Karpas-422 (cell line): ENCODE measurements around the gene RBPJL. TPM values are rescaled to one million over a fixed set of nuclear protein-coding genes. Genes with fewer than 3 reads are reported as not detected.
"Not testable (repeated sequence)": the region's sequence is repeated elsewhere in the genome, so short reads cannot be mapped to it uniquely, and the experiment has no call there.

ENCODE experiments used
- DNase-seq: peaks from one replicate; pipeline ENCODE4 v3.0.0-alpha.2; 2015
- H2AFZ ChIP-seq: fragments of 200-600 bp; sonication (generic); 2 replicates; pipeline ENCODE4 v1.6.1; 2014; ENCODE audit warnings: antibody characterized with exemption, low read length, mixed read lengths
- H3K27ac ChIP-seq: fragments of 200-600 bp; sonication (generic); 2 replicates; pipeline ENCODE4 v1.5.1; 2014; ENCODE audit warnings: mild to moderate bottlenecking, low read length, moderate library complexity
- H3K27me3 ChIP-seq: fragments of 200-600 bp; sonication (generic); 2 replicates; pipeline ENCODE4 v1.6.1; 2014; ENCODE audit warnings: low read length, mixed read lengths
- H3K36me3 ChIP-seq: fragments of 200-600 bp; sonication (generic); 2 replicates; pipeline ENCODE4 v1.6.1; 2014; ENCODE audit warnings: low read length, mixed read lengths; ENCODE audit not compliant: insufficient read depth
- H3K4me1 ChIP-seq: fragments of 200-600 bp; sonication (generic); 2 replicates; pipeline ENCODE4 v1.6.1; 2014; ENCODE audit warnings: mild to moderate bottlenecking, low read length, mixed read lengths
- H3K4me2 ChIP-seq: fragments of 200-600 bp; sonication (generic); 2 replicates; pipeline ENCODE4 v1.6.1; 2014; ENCODE audit warnings: low read length, low read depth, mild to moderate bottlenecking; ENCODE audit not compliant: poor library complexity, severe bottlenecking
- H3K4me3 ChIP-seq: fragments of 200-600 bp; sonication (generic); 2 replicates; pipeline ENCODE4 v1.5.1; 2014; ENCODE audit warnings: mild to moderate bottlenecking, antibody characterized with exemption, low read length, mixed read lengths
- H3K79me2 ChIP-seq: fragments of 200-600 bp; sonication (generic); 2 replicates; pipeline ENCODE4 v1.6.1; 2014; ENCODE audit warnings: mild to moderate bottlenecking, low read length, mixed read lengths
- H3K9ac ChIP-seq: fragments of 200-600 bp; sonication (generic); 2 replicates; pipeline ENCODE4 v1.6.0; 2014; ENCODE audit warnings: low read length
- H3K9me2 ChIP-seq: fragments of 200-600 bp; sonication (generic), shearing (Covaris generic); replicated peaks from 2 replicates; pipeline ENCODE4 v1.6.0; 2014; ENCODE audit warnings: mild to moderate bottlenecking, low read length, moderate library complexity; ENCODE audit not compliant: insufficient read depth
- H3K9me3 ChIP-seq: fragments of 300-700, 200-600 bp; sonication (generic); 2 replicates; pipeline ENCODE4 v1.6.1; 2014; ENCODE audit warnings: low read length, mixed read lengths
- H4K20me1 ChIP-seq: fragments of 200-600 bp; sonication (generic); 2 replicates; pipeline ENCODE4 v1.6.1; 2014; ENCODE audit warnings: mild to moderate bottlenecking, antibody characterized with exemption, low read length, low read depth; ENCODE audit not compliant: insufficient read depth
- total RNA-seq: library from RNA; depleted of rRNA; stranded (reverse); fragments of >200 nt; shearing (Covaris generic); gene quantifications from 2 replicates; pipeline ENCODE4 v1.2.3, GENCODE V29; 2014; ENCODE audit warnings: low replicate concordance

The RBPJL gene
- total RNA-seq, 1 experiment from 2014 or later: not detected

DNA sequence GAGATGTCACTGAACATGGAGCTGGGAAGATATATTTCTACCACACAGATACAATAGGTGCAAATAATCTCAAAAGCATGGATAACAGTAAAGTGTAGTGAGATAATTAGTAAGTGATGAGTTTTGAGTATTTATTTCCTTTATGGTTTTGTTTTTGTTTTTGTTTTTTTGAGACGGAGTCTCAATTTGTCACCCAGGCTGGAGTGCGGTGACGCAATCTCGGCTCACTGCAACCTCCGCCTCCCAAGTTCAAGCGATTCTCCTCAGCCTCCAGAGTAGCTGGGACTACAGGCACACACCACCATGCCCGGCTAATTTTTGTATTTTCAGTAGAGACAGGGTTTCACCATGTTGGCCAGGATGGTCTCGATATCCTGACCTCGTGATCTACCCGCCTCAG, 44.2 kb downstream of the RBPJL start:
- H3K4me1 ChIP-seq, H3K9me3 ChIP-seq, H3K9me2 ChIP-seq, DNase-seq, H3K27ac ChIP-seq, H2AFZ ChIP-seq, H3K4me2 ChIP-seq, H3K4me3 ChIP-seq, H3K79me2 ChIP-seq, H4K20me1 ChIP-seq, H3K9ac ChIP-seq, H3K27me3 ChIP-seq, H3K36me3 ChIP-seq: not testable (repeated sequence)

DNA sequence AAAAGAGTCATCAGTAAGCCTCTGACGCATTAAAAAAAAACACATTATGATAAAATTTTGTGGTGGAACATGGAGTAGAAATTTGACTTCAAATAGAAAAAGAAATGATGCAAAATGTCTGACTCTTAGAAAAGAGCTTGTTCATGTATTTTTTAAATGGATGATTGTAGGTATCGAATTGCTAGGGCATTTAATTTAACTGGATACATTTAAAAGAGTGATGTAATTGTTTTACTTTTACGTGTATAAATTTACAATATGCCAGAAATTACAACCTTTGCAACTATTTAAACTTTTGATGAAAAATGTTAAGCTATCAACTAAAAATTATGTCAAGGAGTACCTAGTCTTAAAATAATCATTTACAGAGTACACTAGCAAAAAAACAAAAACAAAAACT, 46.1 kb downstream of the RBPJL start:
- no peak overlapping the region for H3K27ac ChIP-seq
- H3K4me3 ChIP-seq: no peak overlapping the region
- H3K9ac ChIP-seq: no peak overlapping the region
- no peak for DNase-seq
- H3K79me2 ChIP-seq: no peaks in the 10 kb centered on the region
- no peaks in the 10 kb centered on the region for H3K4me1 ChIP-seq
- no peaks in the 10 kb centered on the region for H3K36me3 ChIP-seq
- H2AFZ ChIP-seq: no peak overlapping the region
- H4K20me1 ChIP-seq: no peaks in the 10 kb centered on the region
- H3K9me3 ChIP-seq: no peaks in the 10 kb centered on the region
- no peak overlapping the region for H3K4me2 ChIP-seq
- no peaks in the 10 kb centered on the region for H3K9me2 ChIP-seq
- H3K27me3 ChIP-seq: no peaks in the 10 kb centered on the region

DNA sequence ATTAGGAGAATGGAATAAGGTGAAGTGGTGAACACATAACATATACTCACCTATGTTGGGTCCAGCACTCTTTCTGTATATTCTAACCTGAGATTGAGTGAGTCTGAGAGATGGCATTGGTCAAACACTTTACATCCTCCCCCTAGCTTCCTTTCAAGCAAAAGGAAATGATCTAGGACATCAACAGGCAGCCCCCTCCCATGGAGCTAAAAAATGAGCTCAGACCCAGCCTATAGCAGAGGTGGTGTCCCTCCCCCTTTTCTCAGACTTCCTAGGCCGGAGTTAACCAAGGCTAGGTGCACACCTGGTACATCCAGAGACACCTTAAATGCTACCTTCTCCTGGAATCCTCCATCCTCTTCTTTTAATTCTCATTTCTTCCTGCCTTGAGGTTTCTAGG, 47.1 kb downstream of the RBPJL start:
- Histone ChIP-seq H3K4me2 (no peak overlapping the region), H3K27me3 (no peaks in the 10 kb centered on the region), H3K9me2 (no peaks in the 10 kb centered on the region), H4K20me1 (no peaks in the 10 kb centered on the region), H3K4me3 (no peak overlapping the region), H3K4me1 (no peaks in the 10 kb centered on the region), H3K79me2 (no peaks in the 10 kb centered on the region), H3K27ac (no peak overlapping the region), H3K36me3 (no peaks in the 10 kb centered on the region), H3K9me3 (no peaks in the 10 kb centered on the region), H3K9ac (no peak overlapping the region), H2AFZ (no peak overlapping the region)
- no peak for DNase-seq

DNA sequence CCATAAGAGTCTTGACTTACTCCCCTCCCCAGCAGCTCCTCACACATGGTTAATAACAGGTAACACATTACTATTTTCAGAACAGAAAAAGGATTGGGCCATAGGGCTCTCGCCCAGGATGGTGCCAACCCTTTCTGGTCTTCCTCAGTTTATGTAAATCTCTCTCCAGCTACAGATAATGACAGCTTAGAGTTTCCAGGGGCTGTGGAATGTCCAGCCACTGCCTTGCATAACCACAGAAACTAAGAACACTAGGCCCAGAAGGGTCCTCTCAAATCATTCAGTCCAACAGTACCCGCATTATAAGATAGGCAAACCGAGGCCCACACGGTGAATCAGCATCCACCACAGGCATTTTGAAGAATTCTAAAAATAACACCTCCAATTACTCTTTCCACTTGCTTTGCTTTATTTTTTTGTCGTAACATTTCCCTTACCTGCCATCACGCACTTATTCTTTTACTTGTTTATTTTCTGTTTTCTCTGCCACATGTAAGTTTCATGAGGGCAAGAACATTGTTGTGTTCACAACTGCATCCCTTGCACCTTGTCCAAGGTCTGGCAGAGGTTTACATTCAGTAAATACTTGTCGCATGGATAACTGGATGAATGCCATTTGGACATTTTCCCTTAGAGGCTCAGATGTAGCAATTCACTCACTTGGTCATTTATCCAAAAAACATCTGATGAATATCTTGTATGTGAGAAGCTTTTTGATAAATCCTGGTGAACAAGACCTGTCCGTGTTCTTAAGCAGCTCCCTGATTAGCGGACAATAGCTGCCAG, 48.0 kb downstream of the RBPJL start:
- H2AFZ ChIP-seq: no peak overlapping the region
- H4K20me1 ChIP-seq: no peaks in the 10 kb centered on the region
- H3K9me2 ChIP-seq: no peaks in the 10 kb centered on the region
- H3K79me2 ChIP-seq: no peaks in the 10 kb centered on the region
- no peaks in the 10 kb centered on the region for H3K4me1 ChIP-seq
- no peak overlapping the region for H3K4me2 ChIP-seq
- H3K27ac ChIP-seq: no peak overlapping the region
- no peak overlapping the region for H3K9ac ChIP-seq
- no peaks in the 10 kb centered on the region for H3K9me3 ChIP-seq
- no peak for DNase-seq
- H3K27me3 ChIP-seq: no peaks in the 10 kb centered on the region
- H3K36me3 ChIP-seq: no peaks in the 10 kb centered on the region
- H3K4me3 ChIP-seq: no peak overlapping the region

DNA sequence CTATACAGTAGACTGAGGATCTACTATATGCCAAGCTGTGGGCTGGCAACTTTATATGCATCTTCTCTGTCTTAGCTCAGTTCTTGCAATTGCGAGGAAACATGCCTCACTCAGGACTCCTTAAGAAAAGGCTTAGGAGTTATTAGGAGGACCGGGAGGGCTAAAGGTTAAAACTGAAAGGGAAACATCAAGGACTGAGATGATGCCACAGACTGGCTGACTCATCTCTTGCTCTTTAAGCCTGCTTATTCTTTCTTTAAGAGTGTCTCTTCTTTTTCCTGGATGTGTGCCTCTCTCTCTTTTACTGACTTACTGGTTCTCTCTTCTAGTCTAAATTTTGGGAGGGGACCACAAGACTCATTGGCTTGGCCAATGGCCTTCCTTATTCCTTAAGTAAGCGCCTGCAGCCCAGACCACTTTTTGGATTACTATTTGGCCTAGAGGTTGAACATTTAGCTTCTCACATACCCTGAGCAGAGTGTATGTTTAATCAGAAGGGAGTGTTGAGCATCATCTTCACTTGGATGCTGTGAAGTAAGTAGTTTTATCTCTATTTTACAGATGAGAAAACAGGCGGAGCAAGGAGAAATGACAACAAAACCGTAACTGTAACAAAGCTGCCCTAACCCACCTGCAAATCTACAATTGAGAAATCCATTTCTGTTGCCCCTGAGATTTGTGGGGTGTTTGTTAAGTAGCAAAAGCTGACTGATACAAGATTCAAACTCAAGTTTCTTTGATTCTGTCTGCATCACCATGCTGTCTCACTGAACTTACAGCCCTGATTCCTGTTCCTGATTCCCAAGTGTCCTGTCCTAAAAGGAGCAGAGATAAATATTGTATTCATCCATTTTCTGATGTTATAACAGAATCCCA, 48.8 kb downstream of the RBPJL start:
- no peak overlapping the region for H3K4me3 ChIP-seq
- no peaks in the 10 kb centered on the region for H3K4me1 ChIP-seq
- H3K27me3 ChIP-seq: no peaks in the 10 kb centered on the region
- no peaks in the 10 kb centered on the region for H3K79me2 ChIP-seq
- no peak overlapping the region for H3K27ac ChIP-seq
- no peak overlapping the region for H2AFZ ChIP-seq
- no peak overlapping the region for H3K4me2 ChIP-seq
- no peak overlapping the region for H3K9ac ChIP-seq
- no peaks in the 10 kb centered on the region for H4K20me1 ChIP-seq
- H3K36me3 ChIP-seq: no peaks in the 10 kb centered on the region
- H3K9me2 ChIP-seq: no peaks in the 10 kb centered on the region
- DNase-seq: no peak
- H3K9me3 ChIP-seq: no peaks in the 10 kb centered on the region

DNA sequence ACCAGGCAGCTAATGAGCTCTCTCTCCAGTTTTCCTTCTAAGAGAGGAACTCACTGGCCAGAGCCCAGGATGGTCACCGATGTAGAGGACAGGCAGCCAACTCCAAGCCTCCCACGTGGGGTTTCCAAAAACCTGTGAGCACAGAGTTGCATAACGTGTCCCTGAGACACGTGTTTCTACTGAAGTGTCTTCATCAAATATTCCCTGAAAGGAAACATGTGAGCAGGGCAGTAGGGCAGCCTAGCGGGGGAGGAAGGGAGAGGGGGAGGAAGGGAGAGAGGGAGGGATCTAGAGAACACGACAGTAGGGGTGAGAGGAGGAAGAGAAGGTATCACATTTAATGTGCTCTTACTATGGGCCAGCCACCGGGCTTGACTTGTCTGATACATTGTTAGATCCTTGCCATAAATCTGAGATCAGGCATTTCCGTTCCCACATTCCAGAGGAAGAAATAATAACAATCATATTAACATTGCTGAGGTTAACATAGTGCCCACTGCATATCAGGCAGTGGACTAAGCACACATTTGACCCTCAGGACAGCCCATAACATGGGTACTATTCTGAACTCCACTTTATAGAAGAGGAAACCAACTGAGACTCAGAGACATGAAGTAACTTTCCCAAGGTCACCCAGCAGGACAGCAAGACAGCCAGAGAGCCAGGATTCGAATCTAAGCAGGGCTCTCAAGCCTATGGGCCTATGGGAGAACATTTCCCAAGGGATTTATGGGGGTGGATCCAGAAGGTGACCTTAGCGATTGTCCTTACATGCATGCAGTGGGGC, 51.8 kb downstream of the RBPJL start:
- no peak overlapping the region for H3K9ac ChIP-seq

DNA sequence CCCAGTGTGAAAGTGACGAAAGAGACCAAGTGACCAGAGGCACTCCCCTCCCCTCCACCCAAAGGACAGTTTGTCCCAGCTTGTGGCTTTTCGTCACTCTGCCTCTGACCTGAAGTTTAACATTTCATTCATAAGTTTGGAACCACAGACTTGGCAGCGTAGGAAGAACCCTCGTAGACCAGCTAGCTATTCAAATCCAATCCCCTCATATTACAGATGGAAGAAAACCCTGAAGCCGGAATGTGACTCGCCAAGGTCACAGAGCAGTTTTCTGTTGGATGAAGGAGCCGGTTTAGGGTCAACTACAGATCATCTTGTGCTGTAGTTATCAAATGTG, 52.4 kb downstream of the RBPJL start:
- Histone ChIP-seq H3K9me3 (no peaks in the 10 kb centered on the region), H3K79me2 (no peaks in the 10 kb centered on the region), H3K4me3 (no peak overlapping the region), H3K9ac (no peak overlapping the region), H3K4me1 (peaks cover 10% of the 10 kb centered on the region), H3K9me2 (no peaks in the 10 kb centered on the region), H3K27me3 (no peaks in the 10 kb centered on the region), H3K4me2 (no peak overlapping the region), H3K27ac (no peak overlapping the region), H3K36me3 (no peaks in the 10 kb centered on the region), H4K20me1 (peaks cover 3% of the 10 kb centered on the region; the same call in 1 of the 2 replicates), H2AFZ (no peak overlapping the region)
- DNase-seq: no peak

More for the DNA sequence above, 51.8 kb downstream of the RBPJL start:
- Histone ChIP-seq H3K27ac (no peak overlapping the region), H3K4me1 (peaks cover 5% of the 10 kb centered on the region), H3K79me2 (no peaks in the 10 kb centered on the region), H3K27me3 (no peaks in the 10 kb centered on the region), H4K20me1 (no peaks in the 10 kb centered on the region), H3K36me3 (no peaks in the 10 kb centered on the region), H3K9me2 (no peaks in the 10 kb centered on the region), H3K4me2 (no peak overlapping the region), H3K4me3 (no peak overlapping the region), H2AFZ (no peak overlapping the region), H3K9me3 (no peaks in the 10 kb centered on the region)
- DNase-seq: no peak
